GM23338 (cell line): ENCODE results near the gene CA4. TPM values are rescaled to one million over a fixed set of nuclear protein-coding genes. Genes with fewer than 3 reads are reported as not detected.

Source experiments
- ATAC-seq: fragments of 200-7000 bp; cut with Tn5 transposase; 3 replicates; pipeline ENCODE4 v1.9.1; 2020
- DNase-seq: peaks from one replicate; pipeline ENCODE4 v3.0.0-alpha.2; 2015; ENCODE audit warnings: low spot score
- H2AFZ ChIP-seq: fragments of 200-600 bp; sonication (generic); 2 replicates; pipeline ENCODE4 v1.8.0; 2016; ENCODE audit warnings: antibody characterized with exemption, mild to moderate bottlenecking, moderate library complexity
- H3F3A ChIP-seq: fragments of 200-600 bp; sonication (generic); replicated peaks from 2 replicates; pipeline ENCODE4 v1.8.0; 2017; ENCODE audit warnings: antibody characterized with exemption, mixed run types, low read depth
- H3K27ac ChIP-seq: fragments of 200-600 bp; sonication (generic); 2 replicates; pipeline ENCODE4 v1.6.1; 2016; ENCODE audit warnings: low read depth
- H3K27me3 ChIP-seq: fragments of 200-600 bp; sonication (generic); 2 replicates; pipeline ENCODE4 v1.8.0; 2016; ENCODE audit warnings: mild to moderate bottlenecking, mixed run types, moderate library complexity; ENCODE audit not compliant: insufficient read depth
- H3K36me3 ChIP-seq: fragments of 200-600 bp; sonication (generic); 2 replicates; pipeline ENCODE4 v1.8.0; 2016; ENCODE audit warnings: mild to moderate bottlenecking; ENCODE audit not compliant: insufficient read depth
- H3K4me1 ChIP-seq: fragments of 200-600 bp; sonication (generic); 2 replicates; pipeline ENCODE4 v1.8.0; 2016; ENCODE audit warnings: mild to moderate bottlenecking, moderate library complexity; ENCODE audit not compliant: insufficient read depth
- H3K4me2 ChIP-seq: fragments of 200-600 bp; sonication (generic); 2 replicates; pipeline ENCODE4 v1.7.1; 2017; ENCODE audit warnings: mixed run types
- H3K4me3 ChIP-seq: fragments of 200-600 bp; sonication (generic); 2 replicates; pipeline ENCODE4 v1.6.1; 2016; ENCODE audit warnings: mixed run types
- H3K79me2 ChIP-seq: fragments of 200-600 bp; sonication (generic); replicated peaks from 2 replicates; pipeline ENCODE4 v1.8.0; 2017; ENCODE audit warnings: mild to moderate bottlenecking; ENCODE audit not compliant: insufficient read depth
- H3K9me2 ChIP-seq: fragments of 200-600 bp; sonication (generic); 2 replicates; pipeline ENCODE4 v1.8.0; 2017; ENCODE audit not compliant: insufficient read depth
- H4K20me1 ChIP-seq: fragments of 200-600 bp; sonication (generic); replicated peaks from 2 replicates; pipeline ENCODE4 v1.8.0; 2017; ENCODE audit warnings: mild to moderate bottlenecking; ENCODE audit not compliant: insufficient read depth
- H3K27ac Mint-ChIP-seq: 2 replicates; pipeline ENCODE4 v1.8.0; 2020; ENCODE audit warnings: inconsistent platforms, mild to moderate bottlenecking, moderate library complexity, mixed read lengths
- H3K27me3 Mint-ChIP-seq: 3 replicates; pipeline ENCODE4 v1.8.0; 2022; ENCODE audit warnings: low read depth, mild to moderate bottlenecking, moderate library complexity, mixed read lengths, inconsistent platforms; ENCODE audit not compliant: insufficient read depth, poor library complexity
- H3K36me3 Mint-ChIP-seq: 3 replicates; pipeline ENCODE4 v1.8.0; 2021; ENCODE audit warnings: low read depth, mild to moderate bottlenecking, inconsistent platforms, moderate library complexity, mixed read lengths
- H3K4me1 Mint-ChIP-seq: 3 replicates; pipeline ENCODE4 v1.8.0; 2020; ENCODE audit warnings: mild to moderate bottlenecking, inconsistent platforms, mixed read lengths
- H3K4me3 Mint-ChIP-seq: 3 replicates; pipeline ENCODE4 v1.8.0; 2021; ENCODE audit warnings: moderate library complexity, mild to moderate bottlenecking, inconsistent platforms, mixed read lengths
- H3K9me3 Mint-ChIP-seq: 3 replicates; pipeline ENCODE4 v1.8.0; 2020; ENCODE audit warnings: moderate library complexity, mild to moderate bottlenecking, inconsistent platforms, mixed read lengths
- CREB1 ChIP-seq: fragments of 250-450 bp; sonication (Bioruptor Pico); IDR thresholded peaks from 2 replicates; pipeline ENCODE4 v1.5.0; 2020; ENCODE audit warnings: low read depth, mild to moderate bottlenecking, moderate library complexity
- CTCF ChIP-seq, 2 experiments: fragments of 200-600 bp in 1 of 2; sonication (generic) in 1 of 2; conservative IDR thresholded peaks; 2 replicates each; pipeline versions ENCODE4 v1.5.1 to v1.6.1; 2016 to 2017; ENCODE audit warnings: antibody characterized with exemption in 2 of 2, low read depth in 2 of 2, mild to moderate bottlenecking in 2 of 2, moderate library complexity in 1 of 2
- ETS1 ChIP-seq: IDR thresholded peaks from 2 replicates; pipeline ENCODE4 v1.6.1; 2016; ENCODE audit warnings: antibody characterized with exemption
- EZH2 ChIP-seq: fragments of 200-600 bp; sonication (generic); IDR thresholded peaks from one replicate; pipeline ENCODE4 v1.8.0; 2017; ENCODE audit warnings: antibody characterized with exemption, mild to moderate bottlenecking, low read depth; ENCODE audit not compliant: unreplicated experiment
- EZH2phosphoT487 ChIP-seq: fragments of 200-600 bp; sonication (generic); IDR thresholded peaks from one replicate; pipeline ENCODE4 v1.8.1; 2018; ENCODE audit warnings: antibody characterized with exemption; ENCODE audit not compliant: unreplicated experiment
- JUNB ChIP-seq: IDR thresholded peaks from one replicate; pipeline ENCODE4 v1.6.1; 2016; ENCODE audit warnings: antibody characterized with exemption; ENCODE audit not compliant: unreplicated experiment
- NANOG ChIP-seq: IDR thresholded peaks from 2 replicates; pipeline ENCODE4 v1.6.1; 2016; ENCODE audit warnings: antibody characterized with exemption, borderline replicate concordance
- POLR2AphosphoS5 ChIP-seq: IDR thresholded peaks from 2 replicates; pipeline ENCODE4 v1.6.1; 2016; ENCODE audit warnings: antibody characterized with exemption, low read depth
- REST ChIP-seq: IDR thresholded peaks from one replicate; pipeline ENCODE4 v1.6.1; 2018; ENCODE audit warnings: antibody characterized with exemption; ENCODE audit not compliant: unreplicated experiment
- STAT1 ChIP-seq: IDR thresholded peaks from one replicate; pipeline ENCODE4 v1.6.1; 2016; ENCODE audit warnings: antibody characterized with exemption; ENCODE audit not compliant: unreplicated experiment
- ZNF114 ChIP-seq: fragments of 250-450 bp; sonication (Bioruptor Pico); IDR thresholded peaks from 2 replicates; pipeline ENCODE4 v1.5.0; 2020; ENCODE audit warnings: mild to moderate bottlenecking, moderate library complexity
- ZNF331 ChIP-seq: fragments of 250-450 bp; sonication (Bioruptor Pico); IDR thresholded peaks from 2 replicates; pipeline ENCODE4 v1.5.0; 2020; ENCODE audit warnings: low read depth, mild to moderate bottlenecking, moderate library complexity
- ZNF462 ChIP-seq: fragments of 250-450 bp; sonication (Bioruptor Pico); IDR thresholded peaks from 2 replicates; pipeline ENCODE4 v1.5.0; 2020; ENCODE audit warnings: mild to moderate bottlenecking, moderate library complexity
- polyA plus RNA-seq: library from polyadenylated mRNA; unstranded; fragments of >200 nt; fragmentation: Nextera tagmentation; extraction: Ambion mirVana; gene quantifications from 2 replicates; pipeline ENCODE4 v1.2.1, GENCODE V29; 2016
- total RNA-seq: library from RNA; depleted of rRNA; stranded (reverse); fragments of >200 nt; shearing (Covaris generic); gene quantifications from 2 replicates; pipeline ENCODE4 v1.2.3, GENCODE V29; 2014

The CA4 gene
- total and polyA plus RNA-seq, 2 experiments from 2014 or later = 7.6 to 8.2 TPM

- no peak for TF ChIP-seq ETS1
- no peak for TF ChIP-seq NANOG
- TF ChIP-seq CREB1 (CRISPR knock-in tag) = no peak
- no peak for TF ChIP-seq JUNB
- TF ChIP-seq CTCF (conservative IDR thresholded peaks at IDR 0.05; ENCODE audit: low read depth in 2 of 2) = no peak
- TF ChIP-seq EZH2 = no peak
- no peak for TF ChIP-seq STAT1
- TF ChIP-seq REST = no peak
- no peak for TF ChIP-seq EZH2phosphoT487
- no peak for TF ChIP-seq ZNF114
- no peak for TF ChIP-seq ZNF331
- TF ChIP-seq POLR2AphosphoS5 = no peak
- no peak for TF ChIP-seq ZNF462 (CRISPR knock-in tag)
- H3F3A ChIP-seq = no peaks in the 10 kb centered on the region
- H3K27ac ChIP-seq = no peak overlapping the region
- H3K27me3 Mint-ChIP-seq = no peaks in the 10 kb centered on the region
- H2AFZ ChIP-seq = no peak overlapping the region
- H3K4me1 Mint-ChIP-seq = no peaks in the 10 kb centered on the region
- no peak overlapping the region for H3K4me2 ChIP-seq
- DNase-seq = no peak
- no peaks in the 10 kb centered on the region for H3K36me3 ChIP-seq
- H3K36me3 Mint-ChIP-seq = no peaks in the 10 kb centered on the region
- H3K27ac Mint-ChIP-seq = no peak overlapping the region
- ATAC-seq = no peak
- H4K20me1 ChIP-seq = no peaks in the 10 kb centered on the region
- H3K4me1 ChIP-seq = no peaks in the 10 kb centered on the region
- H3K79me2 ChIP-seq = no peaks in the 10 kb centered on the region
- H3K9me2 ChIP-seq = no peaks in the 10 kb centered on the region
- no peak overlapping the region for H3K4me3 Mint-ChIP-seq
- no peaks in the 10 kb centered on the region for H3K27me3 ChIP-seq
- no peaks in the 10 kb centered on the region for H3K9me3 Mint-ChIP-seq
- no peak overlapping the region for H3K4me3 ChIP-seq
Measured at GRCh38 chr17:60110586-60110985, 39.2 kb upstream of the CA4 start.
